GM18951 (cell line): ENCODE data around the gene NRL.
"Not testable (repeated sequence)": the region's sequence is repeated elsewhere in the genome, so short reads cannot be mapped to it uniquely, and the experiment has no call there.

Source experiments
- POLR2A ChIP-seq: IDR thresholded peaks from 4 replicates; pipeline ENCODE4 v1.6.1; 2011; ENCODE audit warnings: mild to moderate bottlenecking; ENCODE audit not compliant: insufficient read length, insufficient read depth; ENCODE audit errors: extremely low read depth
- in situ Hi-C: fragments of 300-500 bp; cut with MboI; formaldehyde crosslinking; loops from one replicate; pipeline ENCODE4 v1.12.0; 2022; ENCODE audit warnings: low sequenced_read_pairs, mixed read lengths, inconsistent platforms; ENCODE audit not compliant: unreplicated experiment

The NRL gene

GRCh38 chr14:24037658-24038037 is 77.1 kb downstream of the NRL start:
- in situ Hi-C loops: no loop called here

GRCh38 chr14:24036963-24037657 is 77.6 kb downstream of the NRL start:
- in situ Hi-C loops: not testable (repeated sequence)

More at GRCh38 chr14:24037658-24038037, 77.1 kb downstream of the NRL start:
- no peak for TF ChIP-seq POLR2A

DNA sequence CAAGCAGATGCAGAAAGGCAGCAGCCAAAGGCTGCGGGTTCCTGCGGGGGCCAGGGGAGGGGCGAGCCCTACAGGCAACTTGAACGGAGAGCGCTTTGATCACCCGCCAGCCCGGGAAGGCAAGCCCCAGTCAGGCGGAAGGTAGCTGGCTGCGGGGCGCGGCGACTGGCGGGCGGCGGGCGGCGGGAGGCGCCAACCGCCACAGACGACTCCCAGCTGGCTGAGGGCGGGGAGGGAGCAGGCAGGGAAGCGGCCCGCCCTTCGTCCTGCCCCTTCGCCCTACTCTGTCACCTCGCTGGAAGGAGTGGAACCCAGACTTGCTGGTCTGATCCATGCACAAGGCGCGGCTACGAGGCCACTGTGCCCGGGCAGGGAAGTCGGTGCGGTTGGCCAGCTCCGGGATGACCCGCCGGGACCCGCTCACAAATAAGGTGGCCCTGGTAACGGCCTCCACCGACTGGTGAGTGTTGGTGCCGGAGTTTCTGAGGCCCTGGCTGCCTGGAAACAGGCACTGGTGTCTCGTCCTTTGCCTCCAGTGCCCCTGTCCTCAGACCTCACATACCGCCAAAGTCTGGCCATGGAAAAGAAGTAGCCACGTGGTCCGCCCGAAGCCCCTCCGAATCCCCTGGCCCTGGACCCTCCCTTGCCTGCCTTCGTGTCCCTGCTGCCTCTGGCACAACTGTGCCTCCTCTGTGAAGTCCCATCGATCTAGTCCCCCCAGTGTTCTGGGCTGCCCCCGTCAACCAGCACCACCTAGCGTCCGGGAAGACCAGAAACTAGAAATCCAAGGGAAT is 78.4 kb downstream of the NRL start:
- TF ChIP-seq POLR2A: peak; percentile 41
- in situ Hi-C loops: no loop called here

DNA sequence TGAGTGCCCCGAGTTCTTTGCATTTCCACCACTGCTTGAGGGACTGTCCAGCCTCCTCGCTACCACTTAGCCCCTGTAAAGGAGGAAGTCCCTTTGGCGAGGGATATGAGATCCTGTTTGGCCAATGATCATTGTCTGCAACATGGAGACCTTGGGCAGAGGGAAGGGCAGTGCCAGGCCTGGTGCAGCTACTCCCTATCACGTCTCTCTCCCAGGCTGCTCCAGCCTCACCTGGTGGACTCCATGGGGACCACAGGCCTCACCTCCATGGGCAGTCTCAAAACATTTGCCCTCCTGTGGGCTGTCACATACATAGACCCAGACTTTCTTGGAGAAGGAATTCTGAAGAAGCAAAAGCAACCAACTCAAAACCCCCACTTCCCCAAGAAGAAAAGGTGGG is 79.0 kb downstream of the NRL start:
- in situ Hi-C loops: not testable (repeated sequence)

GRCh38 chr14:24032727-24033418 is 81.9 kb downstream of the NRL start:
- in situ Hi-C loops: no loop called here
- no peak for TF ChIP-seq POLR2A

GRCh38 chr14:24031331-24031730 is 83.4 kb downstream of the NRL start:
- in situ Hi-C loops: not testable (repeated sequence)

DNA sequence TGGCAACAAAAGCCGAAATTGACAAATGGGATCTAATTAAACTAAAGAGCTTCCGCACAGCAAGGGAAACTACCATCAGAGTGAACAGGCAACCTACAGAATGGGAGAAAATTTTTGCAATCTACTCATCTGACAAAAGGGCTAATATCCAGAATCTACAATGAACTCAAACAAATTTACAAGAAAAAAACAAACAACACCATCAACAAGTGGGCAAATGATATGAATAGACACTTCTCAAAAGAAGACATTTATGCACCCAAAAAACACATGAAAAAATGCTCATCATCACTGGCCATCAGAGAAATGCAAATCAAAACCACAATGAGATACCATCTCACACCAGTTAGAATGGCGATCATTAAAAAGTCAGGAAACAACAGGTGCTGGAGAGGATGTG is 85.1 kb downstream of the NRL start:
- in situ Hi-C loops: not testable (repeated sequence)
